CD14-positive monocyte (primary cell): ENCODE data around the gene LCOR. TPM values are rescaled to one million over a fixed set of nuclear protein-coding genes. Genes with fewer than 3 reads are reported as not detected.

Experiments
- DNase-seq, 3 donors: peaks; one replicate each; pipeline ENCODE4 v3.0.0-alpha.2; 2011 to 2022
- H2AFZ ChIP-seq: 2 replicates; pipeline ENCODE4 v1.6.0; 2012; ENCODE audit warnings: mild to moderate bottlenecking, low read depth, low read length, inconsistent platforms; ENCODE audit not compliant: insufficient read depth, poor library complexity, severe bottlenecking
- H3K27ac ChIP-seq, 2 donors: 1 replicate in 1 of 2; 2 replicates in 1 of 2; pipeline ENCODE4 v1.5.1; 2012 to 2013; ENCODE audit warnings: low read length in 2 of 2, control low read depth in 1 of 2, inconsistent platforms in 1 of 2, low read depth in 1 of 2, mild to moderate bottlenecking in 1 of 2
- H3K27me3 ChIP-seq, 2 donors: one replicate each; pipeline versions ENCODE4 v1.6.0 to v1.6.1; 2011 to 2013; ENCODE audit warnings: low read length in 2 of 2; ENCODE audit not compliant: control insufficient read depth in 2 of 2, insufficient read depth in 2 of 2
- H3K36me3 ChIP-seq, 2 donors: replicated peaks in 1 of 2; 1 replicate in 1 of 2; 2 replicates in 1 of 2; pipeline versions ENCODE4 v1.5.1 to v1.6.1; 2012 to 2013; ENCODE audit warnings: low read length in 2 of 2, control low read depth in 1 of 2, inconsistent platforms in 1 of 2, mild to moderate bottlenecking in 1 of 2; ENCODE audit not compliant: insufficient read depth in 2 of 2, control insufficient read depth in 1 of 2
- H3K4me1 ChIP-seq, 2 donors: 1 replicate in 1 of 2; 2 replicates in 1 of 2; pipeline versions ENCODE4 v1.5.1 to v1.6.1; 2012 to 2013; ENCODE audit warnings: low read length in 2 of 2, control low read depth in 1 of 2, inconsistent platforms in 1 of 2, mild to moderate bottlenecking in 1 of 2, moderate library complexity in 1 of 2; ENCODE audit not compliant: insufficient read depth in 2 of 2, control insufficient read depth in 1 of 2
- H3K4me2 ChIP-seq: replicated peaks from 2 replicates; pipeline ENCODE3; 2012; ENCODE audit warnings: low read length, moderate library complexity, mild to moderate bottlenecking; ENCODE audit not compliant: poor library complexity, severe bottlenecking; ENCODE audit errors: extremely low read depth
- H3K4me3 ChIP-seq, 3 experiments: fragments of 200-600 bp in 1 of 3; sonication (generic) in 1 of 3; replicated peaks in 1 of 3; 1 replicate in 2 of 3; 2 replicates in 1 of 3; pipeline ENCODE4 v1.5.1; 2011 to 2013; ENCODE audit warnings: low read length in 3 of 3, mild to moderate bottlenecking in 3 of 3, control low read depth in 2 of 3, low read depth in 2 of 3, inconsistent platforms in 1 of 3, moderate library complexity in 1 of 3
- H3K79me2 ChIP-seq: 2 replicates; pipeline ENCODE4 v1.6.0; 2012; ENCODE audit warnings: mild to moderate bottlenecking, control low read depth, inconsistent platforms, low read length, moderate library complexity; ENCODE audit not compliant: insufficient read depth
- H3K9ac ChIP-seq: 2 replicates; pipeline ENCODE4 v1.6.0; 2017; ENCODE audit warnings: low read length, mild to moderate bottlenecking; ENCODE audit not compliant: insufficient read depth, poor library complexity, severe bottlenecking
- H3K9me3 ChIP-seq, 2 donors: replicated peaks in 1 of 2; 1 replicate in 1 of 2; 2 replicates in 1 of 2; pipeline versions ENCODE4 v1.5.1 to v1.6.1; 2012 to 2013; ENCODE audit warnings: low read length in 2 of 2, control low read depth in 1 of 2; ENCODE audit not compliant: control insufficient read depth in 1 of 2, insufficient read depth in 1 of 2
- H4K20me1 ChIP-seq: 2 replicates; pipeline ENCODE4 v1.6.0; 2012; ENCODE audit warnings: mild to moderate bottlenecking, low read length, control low read depth, moderate library complexity; ENCODE audit not compliant: insufficient read depth
- H3K27ac Mint-ChIP-seq, 7 donors: one replicate each; pipeline ENCODE4 v1.8.0; 2020; ENCODE audit warnings: mild to moderate bottlenecking in 7 of 7, mixed read lengths in 7 of 7, moderate library complexity in 6 of 7, inconsistent platforms in 2 of 7
- H3K27me3 Mint-ChIP-seq, 3 donors: one replicate each; pipeline ENCODE4 v1.8.0; 2021 to 2022; ENCODE audit warnings: low read depth in 3 of 3, mild to moderate bottlenecking in 3 of 3, mixed read lengths in 3 of 3, moderate library complexity in 3 of 3, inconsistent platforms in 1 of 3
- H3K36me3 Mint-ChIP-seq, 2 donors: one replicate each; pipeline ENCODE4 v1.8.0; 2020; ENCODE audit warnings: mixed read lengths in 2 of 2, inconsistent platforms in 1 of 2, mild to moderate bottlenecking in 1 of 2
- H3K4me1 Mint-ChIP-seq: one replicate; pipeline ENCODE4 v1.8.0; 2020; ENCODE audit warnings: mild to moderate bottlenecking, mixed read lengths
- H3K4me3 Mint-ChIP-seq, 2 donors: one replicate each; pipeline ENCODE4 v1.8.0; 2020; ENCODE audit warnings: mild to moderate bottlenecking in 2 of 2, mixed read lengths in 2 of 2, moderate library complexity in 1 of 2
- H3K9me3 Mint-ChIP-seq, 7 donors: one replicate each; pipeline ENCODE4 v1.8.0; 2020 to 2022; ENCODE audit warnings: mixed read lengths in 7 of 7, mild to moderate bottlenecking in 6 of 7, moderate library complexity in 6 of 7, inconsistent platforms in 2 of 7
- CTCF ChIP-seq: fragments of 200-600 bp; IDR thresholded peaks from one replicate; pipeline ENCODE4 v1.8.0; 2022; ENCODE audit warnings: antibody characterized with exemption, mild to moderate bottlenecking
- WGBS: methylation state at CpG from one replicate; pipeline ENCODE4 v1.1.5; 2013; ENCODE audit warnings: missing lambda C conversion rate; ENCODE audit not compliant: insufficient coverage; 5-methylcytosine and 5-hydroxymethylcytosine counted together
- intact Hi-C, 2 donors: fragments of 100-400 bp; cut with micrococcal nuclease; formaldehyde crosslinking; loops; one replicate each; pipeline versions ENCODE4 v1.15.0 to v1.15.1; 2023
- polyA plus RNA-seq, 3 donors: library from polyadenylated mRNA; depleted of rRNA in 1 of 3; unstranded in 2 of 3; stranded (reverse) in 1 of 3; fragments of 300-500 nt in 2 of 3; fragments of >200 nt in 1 of 3; fragmentation: Illumina TruSeq in 2 of 3; gene quantifications; 1 replicate in 2 of 3; 2 replicates in 1 of 3; pipeline ENCODE4 v1.2.3, GENCODE V29; 2012 to 2021

LCOR gene
- polyA plus RNA-seq, 3 donors, result 5.7 to 11.8 (median 10.0) TPM

- Histone ChIP-seq H3K36me3 (no peaks in the 10 kb centered on the region), H3K4me1 (peaks cover 11 to 14% of the 10 kb centered on the region in 2 donors), H3K79me2 (no peaks in the 10 kb centered on the region), H3K27ac (no peak overlapping the region), H3K9ac (no peak overlapping the region), H3K27me3 (no peaks in the 10 kb centered on the region), H2AFZ (no peak overlapping the region), H3K4me3 (no peak overlapping the region), H4K20me1 (no peaks in the 10 kb centered on the region), H3K9me3 (no peaks in the 10 kb centered on the region), H3K4me2 (no peak overlapping the region)
- no peak for TF ChIP-seq CTCF
- Mint-ChIP-seq H3K36me3 (no peaks in the 10 kb centered on the region), H3K27ac (no peak overlapping the region), H3K9me3 (peaks cover 0 to 2% (median under 1%) of the 10 kb centered on the region in 7 donors), H3K4me3 (no peak overlapping the region), H3K4me1 (peaks cover 20% of the 10 kb centered on the region), H3K27me3 (peaks cover 2 to 8% (median 3%) of the 10 kb centered on the region in 3 donors)
- 86% methylated on average over 16 of the region's 16 CpGs for WGBS
- no peak for DNase-seq
- intact Hi-C loops, result no loop called here
These were observed 207.6 kb downstream of the LCOR start for GRCh38 chr10:97039538-97040247.

GRCh38 chr10:97040248-97040584 lies 208.1 kb downstream of the LCOR start:
- Mint-ChIP-seq H3K27me3 (peaks cover 1 to 5% (median 2%) of the 10 kb centered on the region in 3 donors), H3K36me3 (no peaks in the 10 kb centered on the region), H3K9me3 (peaks cover 0 to 5% (median 3%) of the 10 kb centered on the region in 7 donors), H3K27ac (no peak overlapping the region), H3K4me3 (no peak overlapping the region), H3K4me1 (peaks cover 20% of the 10 kb centered on the region)
- peaks cover 0 to 2% of the 10 kb centered on the region in 2 donors for H3K9me3 ChIP-seq
- no peak overlapping the region for H3K9ac ChIP-seq
- 100% methylated on average over 6 of the region's 9 CpGs for WGBS
- H3K27me3 ChIP-seq, result no peaks in the 10 kb centered on the region
- no peak overlapping the region for H3K4me2 ChIP-seq
- DNase-seq, result no peak
- H2AFZ ChIP-seq, result no peak overlapping the region
- H3K4me3 ChIP-seq, result no peak overlapping the region
- H3K36me3 ChIP-seq, result no peaks in the 10 kb centered on the region
- H3K27ac ChIP-seq, result no peak overlapping the region
- no peaks in the 10 kb centered on the region for H3K79me2 ChIP-seq
- H4K20me1 ChIP-seq, result no peaks in the 10 kb centered on the region
- intact Hi-C loops, result no loop called here
- no peak for TF ChIP-seq CTCF
- peaks cover 11 to 14% of the 10 kb centered on the region in 2 donors for H3K4me1 ChIP-seq
